Stimulated activated CD8-positive, alpha-beta memory T cell treated with anti-CD3 and anti-CD28 coated beads, Interleukin-12 subunit alpha, Interleukin-12 subunit beta, amount 100 ng/mL, for 24 hours (primary cell): ENCODE measurements around the gene ATP6V0C.

Experiments used
- DNase-seq: peaks from one replicate; pipeline ENCODE4 v3.0.0-alpha.2; 2020; ENCODE audit errors: extremely low read depth

ATP6V0C gene

DNA sequence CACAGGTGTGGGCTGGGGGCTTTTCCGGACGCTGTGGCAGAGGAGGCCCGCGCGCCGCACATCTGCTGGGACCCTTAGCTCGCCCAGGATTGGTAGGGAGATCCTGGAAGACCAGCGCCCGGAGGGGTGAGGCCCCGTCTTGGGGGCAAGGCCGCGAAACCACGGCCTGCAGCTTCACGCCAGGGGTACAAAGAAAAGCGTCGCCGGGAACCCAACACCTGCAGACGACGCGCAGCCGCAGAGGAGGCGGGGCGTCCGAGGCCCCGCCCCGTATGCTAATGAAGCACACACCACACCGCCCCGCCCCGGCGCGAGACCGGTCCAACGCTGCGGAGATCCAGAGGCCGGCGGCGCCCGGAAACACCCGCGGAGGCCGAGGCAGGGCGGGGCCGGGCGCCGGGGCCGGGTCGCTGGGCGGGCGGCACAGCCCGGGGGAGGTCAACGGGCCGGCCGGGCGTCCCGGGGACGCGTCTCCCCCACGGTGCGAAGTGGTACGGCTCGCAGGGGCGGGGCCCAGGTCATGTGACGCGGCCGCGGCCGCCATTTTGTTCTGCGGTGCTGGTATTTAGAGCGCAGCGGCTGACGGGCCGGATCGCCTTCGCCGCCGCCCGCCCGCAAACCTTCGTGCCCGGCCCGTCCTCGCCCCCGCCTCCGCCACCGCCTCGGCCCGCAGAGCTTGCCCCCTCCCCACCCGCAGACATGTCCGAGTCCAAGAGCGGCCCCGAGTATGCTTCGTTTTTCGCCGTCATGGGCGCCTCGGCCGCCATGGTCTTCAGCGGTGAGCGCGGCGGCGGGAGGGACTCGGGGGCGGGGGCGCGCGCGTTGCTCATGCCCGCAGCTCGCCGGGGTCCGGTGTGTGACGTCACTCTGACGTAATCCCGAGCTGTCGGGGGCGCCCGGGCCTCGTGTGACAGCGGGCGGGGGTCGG lies at the start of gene ATP6V0C:
TSS of gene ATP6V0C (plus strand) at position 548 of the 928 bp plus-strand sequence. CDS start at position 700, 152 bp downstream.
- DNase-seq, result peak; percentile 70

DNA sequence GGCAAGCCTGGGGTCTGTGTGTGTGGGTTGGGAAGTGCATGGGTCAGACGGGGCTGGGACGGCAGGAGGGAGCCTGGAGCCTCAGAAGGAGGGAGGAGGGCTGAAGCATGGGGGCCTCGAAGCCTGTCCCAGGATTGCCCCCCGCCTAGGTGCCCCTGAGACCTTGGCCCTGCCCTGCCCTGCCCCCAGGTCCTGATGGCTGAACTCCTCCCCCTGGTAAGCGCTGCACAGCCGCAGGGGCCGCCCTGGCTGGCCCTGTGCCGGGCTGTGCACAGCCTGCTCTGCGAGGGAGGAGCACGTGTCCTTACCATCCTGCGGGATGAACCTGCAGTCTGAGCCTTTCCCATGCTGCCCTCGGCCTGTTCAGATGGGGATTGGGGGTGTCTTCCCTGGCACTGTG lies 49.4 kb upstream of the ATP6V0C start:
- DNase-seq, result no peak

GRCh38 chr16:2465653-2466415 lies 47.9 kb upstream of the ATP6V0C start:
- DNase-seq, result no peak

GRCh38 chr16:2466667-2467527 lies 46.9 kb upstream of the ATP6V0C start:
- DNase-seq, result no peak

DNA sequence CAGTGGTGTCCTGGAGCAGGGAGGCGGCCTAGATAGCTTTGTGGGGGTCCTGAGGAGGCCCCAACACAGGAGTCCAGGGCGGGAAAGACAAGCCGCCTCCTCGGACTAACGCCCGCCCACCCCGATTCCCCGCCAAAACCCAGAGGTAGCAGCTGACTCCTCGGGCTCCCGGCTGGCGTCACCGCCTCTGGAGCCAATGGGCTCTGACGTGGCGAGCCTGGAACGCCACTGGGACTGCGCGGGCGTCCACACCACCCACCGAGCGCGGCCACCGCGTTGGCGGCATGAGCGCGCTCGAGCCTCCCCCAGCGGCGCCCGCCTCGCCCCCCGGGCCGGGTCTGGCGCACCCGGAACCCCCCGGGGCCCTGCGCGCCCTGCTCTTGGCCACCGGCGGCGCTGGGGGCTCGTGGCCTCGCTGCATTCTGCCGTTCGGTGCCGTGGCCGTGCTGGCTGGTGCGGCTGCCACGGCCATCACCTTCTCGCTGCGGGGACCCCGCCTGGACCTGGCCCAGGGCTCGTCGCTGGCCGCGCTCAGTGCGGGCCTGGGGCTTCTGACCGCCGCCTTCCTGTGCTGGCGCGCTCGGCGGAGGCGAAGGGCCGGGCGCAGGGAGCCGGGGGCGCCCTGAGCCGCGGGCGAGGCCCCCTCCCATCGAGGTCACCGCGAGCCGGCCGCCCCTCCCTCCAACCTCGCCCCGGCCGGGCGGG lies 46.1 kb upstream of the ATP6V0C start:
- DNase-seq, result no peak

DNA sequence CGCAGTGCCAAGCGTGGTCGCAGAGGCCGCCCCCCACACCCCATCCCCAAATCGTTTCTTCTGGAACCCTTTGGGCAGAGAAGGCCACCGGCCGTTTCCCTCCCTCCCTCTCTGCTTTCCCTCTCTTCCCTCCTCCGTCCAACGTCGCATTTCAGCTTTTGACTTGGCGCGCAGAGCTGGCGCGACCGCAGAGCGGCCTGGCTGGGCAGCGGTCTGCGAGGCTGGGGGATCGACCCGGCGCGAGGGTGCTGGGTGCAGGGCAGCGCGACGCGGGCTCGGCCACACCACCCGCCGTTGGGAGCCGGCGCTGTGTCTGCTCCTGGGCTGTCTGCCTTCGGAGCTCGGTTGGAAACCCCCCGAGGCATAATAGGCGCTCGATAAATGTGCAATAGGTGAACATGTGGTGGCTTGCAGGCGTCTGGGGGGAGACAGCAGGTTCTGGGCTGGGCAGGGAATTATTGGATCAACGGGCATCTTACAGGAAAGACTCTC lies 45.5 kb upstream of the ATP6V0C start:
- DNase-seq, result no peak

GRCh38 chr16:2468725-2469398 lies 44.9 kb upstream of the ATP6V0C start:
- DNase-seq, result no peak

DNA sequence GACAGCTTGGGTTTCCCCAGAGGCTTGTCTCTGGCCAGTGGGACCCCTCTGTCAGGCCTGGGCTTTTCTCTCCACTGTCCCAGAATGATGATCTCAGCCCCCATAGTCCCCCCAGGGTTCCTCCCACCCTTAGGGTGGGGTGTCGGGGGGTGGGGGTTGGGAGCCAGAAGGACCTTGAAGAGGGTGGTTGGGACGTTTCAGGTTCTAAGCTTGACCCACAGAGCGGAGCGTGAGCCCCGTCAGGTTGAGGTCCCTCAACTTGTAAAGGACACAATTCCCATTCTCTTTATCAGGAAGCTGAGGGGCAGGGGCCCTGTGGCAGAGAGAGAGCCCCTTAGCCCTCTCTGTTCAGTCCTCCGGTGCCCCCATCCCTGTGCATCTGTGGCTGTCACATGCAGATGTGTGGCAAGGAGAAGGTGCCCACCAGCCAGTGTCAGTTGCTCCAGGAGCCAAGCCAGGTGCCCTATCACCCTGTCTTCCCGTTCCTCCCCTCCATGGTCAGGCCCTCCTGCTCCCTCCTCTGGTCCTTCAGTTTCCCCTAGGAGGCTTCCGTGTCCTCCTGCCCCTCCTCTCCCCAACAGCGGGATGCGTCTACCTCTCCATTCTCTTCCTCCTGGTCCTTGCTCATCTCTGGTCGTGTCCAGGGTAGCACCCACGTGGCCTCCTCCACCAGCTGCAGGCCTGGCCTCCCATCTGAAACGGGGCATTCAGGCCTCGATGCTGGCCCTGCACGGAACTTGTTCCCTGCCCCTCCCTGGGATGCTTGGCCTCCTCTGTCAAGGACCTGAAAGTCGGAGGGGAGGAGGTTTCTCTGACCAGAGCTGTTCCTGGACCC lies 44.1 kb upstream of the ATP6V0C start:
- DNase-seq, result no peak

DNA sequence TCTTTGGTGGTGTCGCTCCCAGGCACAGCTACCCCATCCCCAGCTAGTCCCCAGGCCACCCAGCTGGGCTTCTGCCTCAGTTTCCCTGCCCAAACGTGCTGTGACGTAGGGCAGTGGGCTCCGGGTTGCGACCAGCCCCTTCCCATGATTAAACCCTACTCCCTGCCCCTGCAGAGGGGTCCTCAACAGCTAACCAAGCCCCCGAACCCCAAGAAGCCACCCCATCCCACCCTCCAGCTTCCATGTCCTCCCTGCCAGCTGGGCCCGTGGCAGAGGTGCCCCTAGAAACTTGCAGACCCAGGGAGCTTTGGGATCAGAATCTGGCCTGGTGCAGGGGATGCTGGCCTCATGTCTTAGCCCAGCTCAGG lies 43.5 kb upstream of the ATP6V0C start:
- DNase-seq, result no peak

DNA sequence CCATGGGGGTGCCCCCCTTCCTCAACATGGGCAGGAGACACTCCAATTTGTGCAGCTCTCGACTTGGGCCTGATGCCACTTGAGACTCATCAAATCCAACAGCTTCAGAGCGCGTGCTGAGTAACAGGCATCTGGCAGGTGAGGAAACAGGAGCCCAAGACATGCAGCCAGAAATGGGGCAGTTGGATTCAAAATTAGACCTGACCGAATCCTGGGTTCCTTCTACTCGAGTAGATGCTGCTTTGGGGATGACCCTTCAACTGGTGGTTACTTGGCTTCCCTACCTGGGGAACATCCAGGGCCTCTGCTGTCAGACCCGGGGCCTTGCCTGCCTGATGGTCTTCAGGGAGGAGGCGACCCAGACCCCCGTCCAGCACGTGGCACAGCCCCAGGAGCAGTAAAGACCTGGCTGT lies 43.1 kb upstream of the ATP6V0C start:
- DNase-seq, result no peak

GRCh38 chr16:2471016-2471652 lies 42.6 kb upstream of the ATP6V0C start, which contains the start of gene NTN3:
Gene NTN3, plus strand, starts transcription at chr16:2471297. Its CDS starts 405 bp downstream, at chr16:2471702.
- DNase-seq, result no peak

GRCh38 chr16:2471653-2472487 lies 41.9 kb upstream of the ATP6V0C start:
- DNase-seq, result no peak

GRCh38 chr16:2472488-2472864 lies 41.3 kb upstream of the ATP6V0C start:
- DNase-seq, result no peak

- DNase-seq, result no peak
Measured at GRCh38 chr16:2472885-2473445, 40.8 kb upstream of the ATP6V0C start.

GRCh38 chr16:2473446-2473926 lies 40.3 kb upstream of the ATP6V0C start:
- DNase-seq, result no peak

DNA sequence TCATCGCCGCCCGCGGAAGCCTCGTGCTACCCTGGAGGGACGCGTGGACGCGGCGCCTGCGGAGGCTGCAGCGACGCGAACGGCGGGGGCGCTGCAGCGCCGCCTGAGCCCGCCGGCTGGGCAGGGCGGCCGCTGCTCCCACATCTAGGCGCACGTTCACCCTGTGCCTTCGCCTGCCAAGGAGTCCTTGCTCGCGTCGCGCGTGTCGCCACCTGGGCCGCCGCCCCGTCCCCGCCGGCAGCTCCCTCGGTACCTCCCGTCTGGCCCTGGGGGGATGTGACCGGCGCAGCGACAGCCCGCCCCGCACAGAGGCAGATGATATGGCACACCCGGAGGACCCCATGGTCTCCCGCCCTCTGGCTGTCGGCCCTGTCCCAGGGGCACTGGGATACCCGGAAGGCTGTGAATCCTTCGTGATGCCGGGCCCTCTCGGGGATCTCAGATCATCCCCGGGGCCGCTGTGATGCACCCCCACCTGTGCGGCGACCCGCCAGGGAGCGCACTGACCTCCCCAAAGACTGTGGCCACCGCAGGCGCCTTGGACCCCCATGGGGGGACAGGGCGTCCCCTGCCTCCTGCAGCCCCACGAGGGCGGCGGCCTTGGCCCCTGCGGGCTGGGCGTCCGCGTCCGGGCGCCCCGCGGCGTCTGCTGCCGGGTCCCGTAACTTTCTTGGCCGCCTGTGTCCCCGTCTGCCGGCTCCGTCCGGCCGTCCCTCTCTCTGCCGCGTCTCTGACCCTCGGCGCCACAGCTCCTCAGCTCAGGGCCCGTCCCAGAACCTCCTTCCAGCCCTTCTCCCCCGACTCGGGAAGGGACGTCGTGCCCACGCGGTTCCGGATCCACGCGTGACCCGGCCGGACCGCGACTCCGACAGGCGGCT lies 39.5 kb upstream of the ATP6V0C start:
- DNase-seq, result no peak
